Kidney (tissue), 22 donors: Measurements from ENCODE around the gene PKD2. TPM values are rescaled to one million over a fixed set of nuclear protein-coding genes. Genes with fewer than 3 reads are reported as not detected.
A peak's percentile ranks its signal among the peaks of the same experiment; 100 is the strongest.

Experiments used
- DNase-seq, 5 donors: peaks; one replicate each; pipeline ENCODE4 v3.0.0-alpha.2; 2013 to 2020
- FAIRE-seq: peaks from 2 replicates; lab custom pipeline; 2012; peaks lifted over from hg19 to GRCh38; lab: Jason Lieb, UNC
- H3K27ac ChIP-seq, 2 donors: one replicate each; pipeline ENCODE4 v1.7.0; 2013; ENCODE audit warnings: low read depth in 2 of 2, low read length in 2 of 2, inconsistent platforms in 1 of 2
- H3K27me3 ChIP-seq: one replicate; pipeline ENCODE4 v1.7.1; 2013; ENCODE audit warnings: low read length, inconsistent platforms; ENCODE audit not compliant: control insufficient read depth, insufficient read depth
- H3K36me3 ChIP-seq, 3 donors: one replicate each; pipeline versions ENCODE4 v1.7.0 to v1.7.1; 2013; ENCODE audit warnings: low read length in 3 of 3, control low read depth in 1 of 3, inconsistent platforms in 1 of 3; ENCODE audit not compliant: insufficient read depth in 3 of 3, control insufficient read depth in 2 of 3
- H3K4me1 ChIP-seq, 3 donors: one replicate each; pipeline versions ENCODE4 v1.7.0 to v1.7.1; 2013; ENCODE audit warnings: low read length in 3 of 3, inconsistent platforms in 1 of 3, low read depth in 1 of 3; ENCODE audit not compliant: control insufficient read depth in 2 of 3, insufficient read depth in 2 of 3
- H3K4me3 ChIP-seq, 3 donors: one replicate each; pipeline versions ENCODE4 v1.7.0 to v1.8.1; 2013; ENCODE audit warnings: low read length in 3 of 3, control low read depth in 1 of 3, inconsistent platforms in 1 of 3
- H3K9ac ChIP-seq, 3 donors: one replicate each; pipeline versions ENCODE4 v1.7.0 to v1.7.1; 2013; ENCODE audit warnings: low read length in 3 of 3, control low read depth in 1 of 3, inconsistent platforms in 1 of 3
- H3K9me3 ChIP-seq, 3 donors: one replicate each; pipeline versions ENCODE4 v1.7.0 to v1.7.1; 2013; ENCODE audit warnings: low read length in 3 of 3, control low read depth in 1 of 3, inconsistent platforms in 1 of 3; ENCODE audit not compliant: control insufficient read depth in 2 of 3, insufficient read depth in 1 of 3
- intact Hi-C: fragments of 100-400 bp; cut with DNase I; formaldehyde crosslinking; loops from one replicate; pipeline ENCODE4 v1.11.1; 2022
- long read RNA-seq, 10 donors: library from polyadenylated mRNA in 1 of 10; unstranded in 1 of 10; transcript quantifications; one replicate each; pipeline ENCODE4 v2.0.0 and lab custom pipeline, GENCODE V29; 2021 to 2026
- polyA plus RNA-seq: library from polyadenylated mRNA; stranded (reverse); fragments of 350-450 nt; fragmentation: Illumina TruSeq; extraction: RNeasy Lipid Tissue Mini Kit (QIAGEN cat#74804); gene quantifications from one replicate; pipeline ENCODE4 v1.2.3, GENCODE V29; 2014; ENCODE audit warnings: low read depth, low replicate concordance; ENCODE audit not compliant: insufficient read depth
- total RNA-seq: library from RNA; stranded (reverse); fragmentation: NEBNext Ultra II Directional; extraction: Animal tissue kit (Norgen Biotek cat#: 25700); gene quantifications from one replicate; pipeline ENCODE4 v1.2.1, GENCODE V29; 2021
- TF ChIP-seq, protein P1 (sequence below): IDR thresholded peaks from 3 replicates; pipeline ENCODE4 v1.5.1; 2012; ENCODE audit warnings: mild to moderate bottlenecking, moderate library complexity, borderline replicate concordance; ENCODE audit not compliant: insufficient read depth; ENCODE audit errors: extremely low read depth
- donor health status: control.
- donor health status: control.
- donor health status: control.
- donor health status: control.
- donor health status: control.
- donor health status: DM: yes; HTN: yes; CAD: no.
- donor health status: Normal renal cell carcinoma (clear cell type).

Gene PKD2
- total RNA-seq: 92.6 TPM
- 21.2 TPM for polyA plus RNA-seq
- long read RNA-seq, donor 1, full-length matches to known transcripts: 4 of 11 reads
- long read RNA-seq, donor 1, partial matches to known transcripts: 7 of 11 reads
- long read RNA-seq, donor 1, other reads (novel, unspliced or antisense): 0 of 11 reads
- long read RNA-seq, donor 2: 0 reads
- long read RNA-seq, donor 3, full-length matches to known transcripts: 5 of 5 reads
- long read RNA-seq, donor 3, partial matches to known transcripts: 0 of 5 reads
- long read RNA-seq, donor 3, other reads (novel, unspliced or antisense): 0 of 5 reads
- long read RNA-seq, donor 4, full-length matches to known transcripts: 1 of 6 reads
- long read RNA-seq, donor 4, partial matches to known transcripts: 5 of 6 reads
- long read RNA-seq, donor 4, other reads (novel, unspliced or antisense): 0 of 6 reads
- long read RNA-seq, donor 5: 0 reads
- long read RNA-seq, donor 6, partial matches to known transcripts: 0 of 1 reads
- long read RNA-seq, donor 6, other reads (novel, unspliced or antisense): 0 of 1 reads
- long read RNA-seq, donor 7, full-length matches to known transcripts: 47 of 84 reads
- long read RNA-seq, donor 7, partial matches to known transcripts: 19 of 84 reads
- long read RNA-seq, donor 7, other reads (novel, unspliced or antisense): 18 of 84 reads
- long read RNA-seq, donor 8, full-length matches to known transcripts: 2 of 2 reads
- long read RNA-seq, donor 8, partial matches to known transcripts: 0 of 2 reads
- long read RNA-seq, donor 8, other reads (novel, unspliced or antisense): 0 of 2 reads
- long read RNA-seq, donor 9: 0 reads
- long read RNA-seq, donor 10, full-length matches to known transcripts: 4 of 42 reads
- long read RNA-seq, donor 10, partial matches to known transcripts: 38 of 42 reads
- long read RNA-seq, donor 10, other reads (novel, unspliced or antisense): 0 of 42 reads

DNA sequence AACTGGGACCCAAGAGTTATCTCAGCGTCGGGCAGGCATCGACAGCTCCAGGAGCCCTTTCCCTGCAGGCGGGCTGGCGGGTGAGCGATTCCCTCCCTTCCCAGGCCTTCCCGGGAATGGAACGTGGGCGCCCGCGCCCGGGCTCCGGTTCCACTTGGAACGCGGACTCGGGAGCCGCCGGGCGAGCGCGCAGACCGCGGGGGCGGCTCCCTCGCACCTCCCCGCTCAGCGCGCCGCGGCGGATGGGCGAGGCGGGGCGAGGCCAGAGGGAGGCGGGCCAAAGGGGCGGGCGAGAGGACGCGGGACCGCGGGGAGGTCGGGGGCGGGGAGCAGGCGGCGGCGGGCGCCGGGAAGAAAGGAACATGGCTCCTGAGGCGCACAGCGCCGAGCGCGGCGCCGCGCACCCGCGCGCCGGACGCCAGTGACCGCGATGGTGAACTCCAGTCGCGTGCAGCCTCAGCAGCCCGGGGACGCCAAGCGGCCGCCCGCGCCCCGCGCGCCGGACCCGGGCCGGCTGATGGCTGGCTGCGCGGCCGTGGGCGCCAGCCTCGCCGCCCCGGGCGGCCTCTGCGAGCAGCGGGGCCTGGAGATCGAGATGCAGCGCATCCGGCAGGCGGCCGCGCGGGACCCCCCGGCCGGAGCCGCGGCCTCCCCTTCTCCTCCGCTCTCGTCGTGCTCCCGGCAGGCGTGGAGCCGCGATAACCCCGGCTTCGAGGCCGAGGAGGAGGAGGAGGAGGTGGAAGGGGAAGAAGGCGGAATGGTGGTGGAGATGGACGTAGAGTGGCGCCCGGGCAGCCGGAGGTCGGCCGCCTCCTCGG, at the start of gene PKD2:
PKD2 (plus strand) TSS at position 332 of the 818 bp plus-strand sequence; CDS start at position 431, 99 bp downstream.
- H3K9ac ChIP-seq: peak within 1 kb of the TSS; percentile 55 to 90 (median 67)
- TF ChIP-seq, protein P1, sequence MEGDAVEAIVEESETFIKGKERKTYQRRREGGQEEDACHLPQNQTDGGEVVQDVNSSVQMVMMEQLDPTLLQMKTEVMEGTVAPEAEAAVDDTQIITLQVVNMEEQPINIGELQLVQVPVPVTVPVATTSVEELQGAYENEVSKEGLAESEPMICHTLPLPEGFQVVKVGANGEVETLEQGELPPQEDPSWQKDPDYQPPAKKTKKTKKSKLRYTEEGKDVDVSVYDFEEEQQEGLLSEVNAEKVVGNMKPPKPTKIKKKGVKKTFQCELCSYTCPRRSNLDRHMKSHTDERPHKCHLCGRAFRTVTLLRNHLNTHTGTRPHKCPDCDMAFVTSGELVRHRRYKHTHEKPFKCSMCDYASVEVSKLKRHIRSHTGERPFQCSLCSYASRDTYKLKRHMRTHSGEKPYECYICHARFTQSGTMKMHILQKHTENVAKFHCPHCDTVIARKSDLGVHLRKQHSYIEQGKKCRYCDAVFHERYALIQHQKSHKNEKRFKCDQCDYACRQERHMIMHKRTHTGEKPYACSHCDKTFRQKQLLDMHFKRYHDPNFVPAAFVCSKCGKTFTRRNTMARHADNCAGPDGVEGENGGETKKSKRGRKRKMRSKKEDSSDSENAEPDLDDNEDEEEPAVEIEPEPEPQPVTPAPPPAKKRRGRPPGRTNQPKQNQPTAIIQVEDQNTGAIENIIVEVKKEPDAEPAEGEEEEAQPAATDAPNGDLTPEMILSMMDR: no peak
- FAIRE-seq (no peak), DNase-seq (peak; percentile 83 to 96 (median 87))
- no peaks in the 10 kb centered on the region for H3K36me3 ChIP-seq
- no peaks in the 10 kb centered on the region for H3K27me3 ChIP-seq
- peak within 1 kb of the TSS; percentile 70 to 87 (median 84) for H3K4me3 ChIP-seq
- intact Hi-C loops: no loop called here
- H3K4me1 ChIP-seq: peaks cover 5 to 15% (median 9%) of the 10 kb centered on the region in 3 donors
- H3K9me3 ChIP-seq: no peaks in the 10 kb centered on the region
- peak within 1 kb of the TSS; percentile 79 to 81 for H3K27ac ChIP-seq

DNA sequence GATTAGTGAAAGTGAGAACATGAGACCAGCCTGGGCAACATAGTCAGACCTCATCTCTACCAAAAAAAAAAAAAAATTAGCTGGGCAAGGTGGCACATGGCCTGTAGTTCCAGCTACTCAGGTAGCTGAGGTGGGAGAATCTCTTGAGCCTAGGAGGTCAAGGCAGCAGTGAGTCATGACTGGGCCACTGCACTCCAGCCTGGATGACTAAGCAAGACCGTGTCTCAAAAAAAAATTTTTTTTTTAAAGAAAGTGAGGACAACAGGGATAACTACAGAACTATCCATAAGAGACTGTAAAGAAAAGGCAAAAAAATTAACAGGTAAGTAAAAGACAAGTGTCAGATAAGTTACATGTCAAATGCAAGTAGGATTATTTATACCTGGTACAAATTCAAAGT, 45.4 kb upstream of the PKD2 start:
- Histone ChIP-seq H3K4me1 (peaks cover 0 to 5% (median 0%) of the 10 kb centered on the region in 3 donors), H3K27ac (no peak overlapping the region), H3K9me3 (no peaks in the 10 kb centered on the region), H3K4me3 (no peak overlapping the region), H3K36me3 (no peaks in the 10 kb centered on the region), H3K27me3 (no peaks in the 10 kb centered on the region), H3K9ac (no peak overlapping the region)
- no peak for DNase-seq
- peak; percentile 11 for FAIRE-seq
- intact Hi-C loops: no loop called here
- TF ChIP-seq, protein P1: no peak

DNA sequence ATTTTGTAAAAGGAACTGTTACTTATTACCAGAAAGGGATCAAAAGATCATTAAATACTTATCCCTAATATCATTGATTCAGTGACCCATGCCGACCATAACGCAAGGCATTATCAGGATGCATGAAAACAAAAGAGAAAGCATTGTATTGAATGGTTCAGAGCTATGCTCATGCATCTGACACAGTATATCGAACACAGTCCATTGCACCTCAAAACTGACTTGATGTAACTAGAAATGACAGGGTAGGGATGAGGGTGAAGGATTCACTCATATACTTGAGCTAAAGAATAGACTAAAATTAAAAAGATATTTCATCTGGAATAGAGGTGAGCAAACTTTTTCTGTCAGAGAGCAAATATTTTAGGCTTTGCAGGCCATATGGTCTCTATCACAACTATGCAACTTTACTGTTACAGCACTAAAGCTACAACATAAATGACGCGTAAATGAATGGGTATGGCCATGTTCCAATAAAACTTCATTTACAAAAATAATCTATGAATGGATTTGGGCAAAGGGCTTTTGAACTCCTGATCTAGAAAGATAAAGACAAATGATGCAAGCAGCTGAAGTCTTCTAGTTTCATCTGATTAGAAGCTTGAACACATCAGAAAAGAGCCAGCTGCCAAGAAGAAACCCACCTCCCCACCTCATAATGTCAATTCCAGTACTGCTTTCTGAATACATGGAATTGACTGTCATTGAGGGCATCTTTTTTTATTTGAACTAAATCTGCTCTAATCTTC, 44.9 kb upstream of the PKD2 start:
- no peak overlapping the region for H3K9ac ChIP-seq
- H3K4me1 ChIP-seq: peaks cover 0 to 5% (median 0%) of the 10 kb centered on the region in 3 donors
- no peak for FAIRE-seq
- no peaks in the 10 kb centered on the region for H3K27me3 ChIP-seq
- TF ChIP-seq, protein P1: no peak
- H3K9me3 ChIP-seq: no peaks in the 10 kb centered on the region
- no peaks in the 10 kb centered on the region for H3K36me3 ChIP-seq
- H3K4me3 ChIP-seq: no peak overlapping the region
- DNase-seq: peak in 1 of 5 donors; percentile 22
- no peak overlapping the region for H3K27ac ChIP-seq
- intact Hi-C loops: no loop called here
